IMR-90 (cell line): ENCODE measurements around the gene SLC25A5. TPM values are rescaled to one million over a fixed set of nuclear protein-coding genes. Genes with fewer than 3 reads are reported as not detected.

Experiments
- ATAC-seq: fragments of 200-7000 bp; cut with Tn5 transposase; 2 replicates; pipeline ENCODE4 v1.9.1; 2020; ENCODE audit warnings: low read depth, mild to moderate bottlenecking, moderate library complexity
- BruUV-seq: library from RNA; stranded (reverse); fragments of 400-500 nt; replicated peaks from 2 replicates; lab custom pipeline; 2021; lab: Mats Ljungman, UMichigan
- CTCF ChIA-PET: fragments of 300-600 bp; formaldehyde crosslinking; extraction: SDS; loops from one replicate; lab custom pipeline; 2021; ENCODE audit warnings: antibody characterized with exemption; lab: Yijun Ruan, JAX
- POLR2A ChIA-PET: fragments of 300-600 bp; sonication (Branson Sonifier 250); formaldehyde crosslinking; loops from one replicate; lab custom pipeline; 2022; ENCODE audit warnings: antibody characterized with exemption; ENCODE audit not compliant: unreplicated experiment; lab: Charles Lee
- DNase-seq: peaks from one replicate; pipeline ENCODE4 v3.0.0; 2013
- H2AFZ ChIP-seq: replicated peaks from 2 replicates; pipeline ENCODE3; 2013; ENCODE audit warnings: low read length, mild to moderate bottlenecking; ENCODE audit not compliant: poor library complexity
- H2AK5ac ChIP-seq: 2 replicates; pipeline ENCODE4 v1.6.1; 2013; ENCODE audit warnings: low read depth, low read length, inconsistent platforms
- H2AK9ac ChIP-seq: replicated peaks from 2 replicates; pipeline ENCODE3; 2013; ENCODE audit warnings: mild to moderate bottlenecking, low read depth, low read length, moderate library complexity; ENCODE audit not compliant: poor library complexity
- H2BK120ac ChIP-seq: 2 replicates; pipeline ENCODE4 v1.6.1; 2013; ENCODE audit warnings: low read depth, low read length, inconsistent platforms
- H2BK15ac ChIP-seq: 3 replicates; pipeline ENCODE4 v1.6.1; 2013; ENCODE audit warnings: low read depth, low read length, inconsistent platforms
- H2BK20ac ChIP-seq: 2 replicates; pipeline ENCODE4 v1.6.1; 2013; ENCODE audit warnings: low read depth, mild to moderate bottlenecking, inconsistent platforms, low read length, moderate library complexity
- H2BK5ac ChIP-seq: 2 replicates; pipeline ENCODE4 v1.6.1; 2013; ENCODE audit warnings: mild to moderate bottlenecking, low read depth, low read length, inconsistent platforms; ENCODE audit not compliant: poor library complexity, severe bottlenecking
- H3K14ac ChIP-seq: replicated peaks from 2 replicates; pipeline ENCODE4 v1.6.1; 2013; ENCODE audit warnings: low read depth, low read length, inconsistent platforms
- H3K18ac ChIP-seq: 2 replicates; pipeline ENCODE4 v1.6.1; 2013; ENCODE audit warnings: low read depth, low read length, control low read depth
- H3K23ac ChIP-seq: 2 replicates; pipeline ENCODE4 v1.6.1; 2013; ENCODE audit warnings: low read depth, low read length, inconsistent platforms
- H3K27ac ChIP-seq: 2 replicates; pipeline ENCODE4 v1.5.1; 2013; ENCODE audit warnings: mild to moderate bottlenecking, control low read depth, low read length; ENCODE audit not compliant: insufficient read depth
- H3K27me3 ChIP-seq: 2 replicates; pipeline ENCODE4 v1.6.1; 2013; ENCODE audit warnings: low read length; ENCODE audit not compliant: control insufficient read depth, insufficient read depth
- H3K36me3 ChIP-seq: 2 replicates; pipeline ENCODE4 v1.6.1; 2013; ENCODE audit warnings: low read length, mixed read lengths; ENCODE audit not compliant: control insufficient read depth, insufficient read depth
- H3K4ac ChIP-seq: 2 replicates; pipeline ENCODE4 v1.6.1; 2013; ENCODE audit warnings: low read depth, low read length, inconsistent platforms
- H3K4me1 ChIP-seq: 2 replicates; pipeline ENCODE4 v1.6.1; 2013; ENCODE audit warnings: low read length, mixed read lengths; ENCODE audit not compliant: control insufficient read depth, insufficient read depth
- H3K4me2 ChIP-seq: 2 replicates; pipeline ENCODE4 v1.6.1; 2013; ENCODE audit warnings: low read depth, mild to moderate bottlenecking, control low read depth, low read length, moderate library complexity
- H3K4me3 ChIP-seq: 2 replicates; pipeline ENCODE4 v1.5.1; 2013; ENCODE audit warnings: low read depth, mild to moderate bottlenecking, control low read depth, low read length, moderate library complexity; ENCODE audit not compliant: insufficient read depth
- H3K56ac ChIP-seq: 2 replicates; pipeline ENCODE4 v1.6.1; 2013; ENCODE audit warnings: low read length, inconsistent platforms; ENCODE audit not compliant: insufficient read depth; ENCODE audit errors: extremely low read depth
- H3K79me1 ChIP-seq, 2 experiments: 2 replicates each; pipeline ENCODE4 v1.6.1; 2013; ENCODE audit warnings: low read length in 2 of 2, inconsistent platforms in 1 of 2, low read depth in 1 of 2
- H3K9ac ChIP-seq: 2 replicates; pipeline ENCODE4 v1.6.1; 2013; ENCODE audit warnings: low read depth, low read length, control low read depth
- H3K9me1 ChIP-seq: 2 replicates; pipeline ENCODE4 v1.6.1; 2013; ENCODE audit warnings: low read length, inconsistent platforms; ENCODE audit not compliant: insufficient read depth
- H3K9me3 ChIP-seq: 2 replicates; pipeline ENCODE4 v1.6.1; 2013; ENCODE audit warnings: low read length; ENCODE audit not compliant: control insufficient read depth, insufficient read depth
- H4K20me1 ChIP-seq: 2 replicates; pipeline ENCODE4 v1.6.1; 2013; ENCODE audit warnings: low read length, inconsistent platforms; ENCODE audit not compliant: insufficient read depth
- H4K5ac ChIP-seq: 2 replicates; pipeline ENCODE4 v1.6.1; 2013; ENCODE audit warnings: mild to moderate bottlenecking, low read depth, low read length, control low read depth
- H4K8ac ChIP-seq, 2 experiments: 2 replicates each; pipeline ENCODE4 v1.6.1; 2013; ENCODE audit warnings: low read depth in 2 of 2, low read length in 2 of 2, control low read depth in 1 of 2, inconsistent platforms in 1 of 2
- H4K91ac ChIP-seq: 2 replicates; pipeline ENCODE4 v1.6.1; 2013; ENCODE audit warnings: low read depth, low read length, inconsistent platforms; ENCODE audit not compliant: insufficient read depth
- BHLHE40 ChIP-seq: fragments of 150-350 bp; IDR thresholded peaks from 2 replicates; pipeline ENCODE4 v1.6.1; 2016; ENCODE audit warnings: mild to moderate bottlenecking, low read depth, low read length
- CEBPB ChIP-seq: IDR thresholded peaks from 2 replicates; pipeline ENCODE4 v1.6.1; 2012; ENCODE audit warnings: low read depth, low read length, improper control_type of control experiment
- CHD1 ChIP-seq: IDR thresholded peaks from 2 replicates; pipeline ENCODE4 v1.6.1; 2012; ENCODE audit warnings: low read depth, low read length, improper control_type of control experiment
- ELK1 ChIP-seq: fragments of 150-350 bp; IDR thresholded peaks from 2 replicates; pipeline ENCODE4 v1.6.1; 2016; ENCODE audit warnings: low read depth, mild to moderate bottlenecking, low read length, moderate library complexity, borderline replicate concordance
- FOS ChIP-seq: fragments of 150-350 bp; IDR thresholded peaks from 2 replicates; pipeline ENCODE4 v1.6.1; 2016; ENCODE audit warnings: low read depth, low read length
- MAFK ChIP-seq: IDR thresholded peaks from 2 replicates; pipeline ENCODE4 v1.6.1; 2012; ENCODE audit warnings: low read depth, low read length, improper control_type of control experiment
- MAZ ChIP-seq: IDR thresholded peaks from 2 replicates; pipeline ENCODE4 v1.6.1; 2012; ENCODE audit warnings: low read depth, mild to moderate bottlenecking, low read length, improper control_type of control experiment, moderate library complexity, borderline replicate concordance
- MXI1 ChIP-seq: IDR thresholded peaks from 2 replicates; pipeline ENCODE4 v1.6.1; 2012; ENCODE audit warnings: low read depth, mild to moderate bottlenecking, low read length, moderate library complexity, borderline replicate concordance
- POLR2A ChIP-seq: IDR thresholded peaks from 2 replicates; pipeline ENCODE4 v1.6.1; 2012; ENCODE audit warnings: mild to moderate bottlenecking, low read depth, low read length
- RAD21 ChIP-seq: IDR thresholded peaks from 2 replicates; pipeline ENCODE4 v1.6.1; 2012; ENCODE audit warnings: low read length, improper control_type of control experiment
- RFX5 ChIP-seq: IDR thresholded peaks from 2 replicates; pipeline ENCODE4 v1.8.0; 2012; ENCODE audit warnings: low read depth, mild to moderate bottlenecking, low read length, moderate library complexity
- SMC3 ChIP-seq: fragments of 150-350 bp; IDR thresholded peaks from 2 replicates; pipeline ENCODE4 v1.6.1; 2016; ENCODE audit warnings: low read depth, mild to moderate bottlenecking, antibody characterized with exemption, low read length, moderate library complexity
- WGBS, 2 experiments: methylation state at CpG; one replicate each; pipeline versions ENCODE4 v1.1.5 to v1.1.7; 2013; ENCODE audit warnings: missing lambda C conversion rate in 2 of 2; ENCODE audit not compliant: insufficient read length in 1 of 2; ENCODE audit errors: extremely low coverage in 2 of 2; 5-methylcytosine and 5-hydroxymethylcytosine counted together
- dilution Hi-C: fragments of 300-500 bp; cut with HindIII; formaldehyde crosslinking; loops from one replicate; pipeline ENCODE4 v1.14.3; 2018; ENCODE audit warnings: low sequenced_read_pairs; ENCODE audit not compliant: unreplicated experiment
- in situ Hi-C: fragments of 300-500 bp; cut with MboI; formaldehyde crosslinking; loops from 3 replicates; pipeline ENCODE4 v1.14.3; 2019; ENCODE audit warnings: low sequenced_read_pairs, inconsistent platforms, mixed read lengths
- intact Hi-C: fragments of 100-400 bp; cut with micrococcal nuclease; formaldehyde crosslinking; loops from 2 replicates; pipeline ENCODE4 v1.10.0; 2022
- polyA plus RNA-seq, 3 experiments: library from polyadenylated mRNA; depleted of rRNA; stranded (reverse); fragments of >200 nt; gene quantifications; 2 replicates each; pipeline ENCODE4 v1.2.3, GENCODE V29; 2012; ENCODE audit warnings: low replicate concordance in 1 of 3
- total RNA-seq: library from RNA; depleted of rRNA; stranded (reverse); fragments of >200 nt; gene quantifications from 2 replicates; pipeline ENCODE4 v1.2.3, GENCODE V29; 2012

Gene SLC25A5
- total and polyA plus RNA-seq, 2 of the 4 experiments (the other 2 are of a cell fraction), result 216 to 337 TPM

- in situ Hi-C loops (no loop called here), intact Hi-C loops (no loop called here), dilution Hi-C loops (no loop called here)
- H2BK120ac ChIP-seq, result no peak overlapping the region
- no peaks in the 10 kb centered on the region for H3K36me3 ChIP-seq
- no peak overlapping the region for H2BK15ac ChIP-seq
- H3K27ac ChIP-seq, result no peak overlapping the region
- H3K4ac ChIP-seq, result no peak overlapping the region
- H2AFZ ChIP-seq, result no peak overlapping the region
- H2AK5ac ChIP-seq, result no peak overlapping the region
- H2BK20ac ChIP-seq, result no peak overlapping the region
- no peak overlapping the region for H3K18ac ChIP-seq
- H3K4me3 ChIP-seq, result no peak overlapping the region
- H4K91ac ChIP-seq, result no peak overlapping the region
- H3K4me1 ChIP-seq, result no peaks in the 10 kb centered on the region
- H2BK5ac ChIP-seq, result no peak overlapping the region
- no peak overlapping the region for H2AK9ac ChIP-seq
- no peak overlapping the region for H3K56ac ChIP-seq
- H3K9me1 ChIP-seq, result no peaks in the 10 kb centered on the region
- no peak overlapping the region for H3K23ac ChIP-seq
- H3K79me1 ChIP-seq, result no peaks in the 10 kb centered on the region
- BruUV-seq, result no TSS peak
- no peak for DNase-seq
- H3K27me3 ChIP-seq, result no peaks in the 10 kb centered on the region
- H4K20me1 ChIP-seq, result no peaks in the 10 kb centered on the region
- 40% methylated on average over 4 of the region's 10 CpGs; no CpG with 5 or more reads in 1 of the 2 experiments for WGBS, 2 experiments
- no peak overlapping the region for H4K5ac ChIP-seq
- CTCF ChIA-PET, result interaction anchor here (0.6 to 1.3 kb wide), 3 partner anchors 13 to 22 kb away, joined by 3 read pairs; no protein-coding TSS in a partner anchor
- no peak overlapping the region for H4K8ac ChIP-seq
- no peak overlapping the region for H3K4me2 ChIP-seq
- H3K9ac ChIP-seq, result no peak overlapping the region
- POLR2A ChIA-PET, result no interaction called here
- TF ChIP-seq ELK1 (no peak), MXI1 (no peak), BHLHE40 (no peak), CEBPB (no peak), POLR2A (no peak), RFX5 (no peak), MAZ (no peak), CHD1 (no peak), MAFK (no peak), SMC3 (no peak), FOS (no peak), RAD21 (no peak)
- H3K9me3 ChIP-seq, result no peaks in the 10 kb centered on the region
- H3K14ac ChIP-seq, result no peak overlapping the region
- no peak for ATAC-seq
Observed at GRCh38 chrX:119495734-119496726, 27.8 kb downstream of the SLC25A5 start.
